ENCODE data around the gene CNOT3.

GRCh38 chr19:54162884-54163283 is 25.3 kb downstream of the CNOT3 start:
- no peak for TF ChIP-seq CTCF (IDR thresholded peaks at IDR 0.05)
- no peak for TF ChIP-seq POLR2A (IDR thresholded peaks at IDR 0.05)
